H1 (cell line): ENCODE results near the gene DCTN1. TPM values are rescaled to one million over a fixed set of nuclear protein-coding genes. Genes with fewer than 3 reads are reported as not detected.

ENCODE experiments used
- CEBPB ChIP-seq: IDR thresholded peaks from 2 replicates; pipeline ENCODE4 v1.6.1; 2012; ENCODE audit warnings: low read depth, low read length
- EGR1 ChIP-seq: IDR thresholded peaks from 2 replicates; pipeline ENCODE4 v1.6.1; 2011; ENCODE audit warnings: low read depth, low read length, borderline replicate concordance
- JUND ChIP-seq: IDR thresholded peaks from 2 replicates; pipeline ENCODE4 v1.6.1; 2011; ENCODE audit warnings: mild to moderate bottlenecking, improper control_type of control experiment, low read length
- KDM4A ChIP-seq: IDR thresholded peaks from one replicate; pipeline ENCODE4 v1.7.1; 2012; ENCODE audit warnings: low read depth, mild to moderate bottlenecking, moderate library complexity, low read length, inconsistent platforms; ENCODE audit not compliant: severe bottlenecking
- SAP30 ChIP-seq: fragments of 300-600 bp; sonication (generic); IDR thresholded peaks from 2 replicates; pipeline ENCODE4 v1.7.1; 2012; ENCODE audit warnings: low read length, moderate library complexity, mild to moderate bottlenecking, inconsistent platforms; ENCODE audit not compliant: insufficient read depth, insufficient replicate concordance
- polyA plus RNA-seq, 7 experiments: library from polyadenylated mRNA; depleted of rRNA in 3 of 7; stranded (reverse) in 5 of 7; unstranded in 2 of 7; fragments of >200 nt in 5 of 7; fragments of 200-250 nt in 2 of 7; gene quantifications; 1 replicate in 5 of 7; 2 replicates in 1 of 7; 4 replicates in 1 of 7; pipeline versions ENCODE4 v1.2.1 to v1.2.3, GENCODE V29; 2011 to 2013; ENCODE audit warnings: missing spikeins in 2 of 7, mixed read lengths in 2 of 7
- total RNA-seq: library from RNA; stranded (reverse); fragmentation: NEBNext Ultra II Directional; extraction: Animal tissue kit (Norgen Biotek cat#: 25700); gene quantifications from 2 replicates; pipeline ENCODE4 v1.2.1, GENCODE V29; 2021
- TF ChIP-seq, protein P1 (sequence below), 3 experiments: IDR thresholded peaks; 1 replicate in 2 of 3; 2 replicates in 1 of 3; pipeline versions ENCODE4 v1.5.1 to v1.6.1; 2011; ENCODE audit warnings: low read length in 3 of 3, mild to moderate bottlenecking in 3 of 3, inconsistent platforms in 2 of 3, low read depth in 1 of 3, moderate library complexity in 1 of 3; ENCODE audit not compliant: insufficient read depth in 1 of 3; ENCODE audit errors: control extremely low read depth in 1 of 3
- TF ChIP-seq, protein P2 (sequence below): IDR thresholded peaks from 2 replicates; pipeline ENCODE4 v1.6.1; 2012; ENCODE audit warnings: inconsistent platforms

The DCTN1 gene
- total and polyA plus RNA-seq, 2 of the 8 experiments (the other 6 are each of a cell fraction or from before 2014, with no cell fraction given): 105 to 162 TPM

GRCh38 chr2:74371421-74371820, 8.7 kb downstream of the DCTN1 start (continued):
- TF ChIP-seq, protein P1, sequence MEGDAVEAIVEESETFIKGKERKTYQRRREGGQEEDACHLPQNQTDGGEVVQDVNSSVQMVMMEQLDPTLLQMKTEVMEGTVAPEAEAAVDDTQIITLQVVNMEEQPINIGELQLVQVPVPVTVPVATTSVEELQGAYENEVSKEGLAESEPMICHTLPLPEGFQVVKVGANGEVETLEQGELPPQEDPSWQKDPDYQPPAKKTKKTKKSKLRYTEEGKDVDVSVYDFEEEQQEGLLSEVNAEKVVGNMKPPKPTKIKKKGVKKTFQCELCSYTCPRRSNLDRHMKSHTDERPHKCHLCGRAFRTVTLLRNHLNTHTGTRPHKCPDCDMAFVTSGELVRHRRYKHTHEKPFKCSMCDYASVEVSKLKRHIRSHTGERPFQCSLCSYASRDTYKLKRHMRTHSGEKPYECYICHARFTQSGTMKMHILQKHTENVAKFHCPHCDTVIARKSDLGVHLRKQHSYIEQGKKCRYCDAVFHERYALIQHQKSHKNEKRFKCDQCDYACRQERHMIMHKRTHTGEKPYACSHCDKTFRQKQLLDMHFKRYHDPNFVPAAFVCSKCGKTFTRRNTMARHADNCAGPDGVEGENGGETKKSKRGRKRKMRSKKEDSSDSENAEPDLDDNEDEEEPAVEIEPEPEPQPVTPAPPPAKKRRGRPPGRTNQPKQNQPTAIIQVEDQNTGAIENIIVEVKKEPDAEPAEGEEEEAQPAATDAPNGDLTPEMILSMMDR (IDR thresholded peaks at IDR 0.05; ENCODE audit: control extremely low read depth in 1 of 3, insufficient read depth in 1 of 3, low read depth in 1 of 3, low read length in 3 of 3): no peak
- no peak for TF ChIP-seq CEBPB
- TF ChIP-seq JUND: no peak
- no peak for TF ChIP-seq KDM4A
- TF ChIP-seq, protein P2, sequence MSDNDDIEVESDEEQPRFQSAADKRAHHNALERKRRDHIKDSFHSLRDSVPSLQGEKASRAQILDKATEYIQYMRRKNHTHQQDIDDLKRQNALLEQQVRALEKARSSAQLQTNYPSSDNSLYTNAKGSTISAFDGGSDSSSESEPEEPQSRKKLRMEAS: no peak
- no peak for TF ChIP-seq SAP30
- no peak for TF ChIP-seq EGR1
